Hippocampal formation (tissue), 2 donors: ENCODE data around the gene PALD1.
"Not testable (repeated sequence)": the region's sequence is repeated elsewhere in the genome, so short reads cannot be mapped to it uniquely, and the experiment has no call there.

Source experiments
- DNase-seq, 2 donors: peaks; one replicate each; lab custom pipeline; 2025; lab: John Stamatoyannopoulos, UW

Gene PALD1

GRCh38 chr10:70571636-70572439 is 93.3 kb downstream of the PALD1 start:
- DNase-seq: no peak

- no peak for DNase-seq
Observed at GRCh38 chr10:70573599-70574506, 95.3 kb downstream of the PALD1 start.

- no peak for DNase-seq
Observed at GRCh38 chr10:70575486-70575873, 96.9 kb downstream of the PALD1 start.

- DNase-seq: no peak
Observed at GRCh38 chr10:70575874-70576802, 97.6 kb downstream of the PALD1 start.

- no peak for DNase-seq
Observed at GRCh38 chr10:70576803-70577517, 98.4 kb downstream of the PALD1 start.

GRCh38 chr10:70578371-70578947 is 99.9 kb downstream of the PALD1 start:
- no peak for DNase-seq

GRCh38 chr10:70579234-70580002 is 100.9 kb downstream of the PALD1 start:
- no peak for DNase-seq

- DNase-seq: not testable (repeated sequence)
Observed at GRCh38 chr10:70581176-70581575, 102.6 kb downstream of the PALD1 start.

GRCh38 chr10:70582793-70583668 is 104.5 kb downstream of the PALD1 start:
- no peak for DNase-seq

- DNase-seq: no peak
Observed at GRCh38 chr10:70583669-70584037, 105.1 kb downstream of the PALD1 start.

GRCh38 chr10:70584366-70584765 is 105.8 kb downstream of the PALD1 start:
- DNase-seq: no peak

GRCh38 chr10:70584909-70585544 is 106.5 kb downstream of the PALD1 start:
- DNase-seq: no peak

- DNase-seq: no peak
Observed at GRCh38 chr10:70585578-70586169, 107.1 kb downstream of the PALD1 start.

GRCh38 chr10:70586348-70586930 is 107.9 kb downstream of the PALD1 start:
- no peak for DNase-seq

- DNase-seq: peak in 1 of 2 donors; percentile 52
Observed at GRCh38 chr10:70587045-70587658, 108.6 kb downstream of the PALD1 start.

- no peak for DNase-seq
Observed at GRCh38 chr10:70588255-70588654, 109.7 kb downstream of the PALD1 start.

GRCh38 chr10:70588859-70589570 is 110.4 kb downstream of the PALD1 start:
- no peak for DNase-seq
